Skeletal muscle satellite cell (primary cell): ENCODE measurements around the gene ARHGAP12.
"Not testable (repeated sequence)": the region's sequence is repeated elsewhere in the genome, so short reads cannot be mapped to it uniquely, and the experiment has no call there.

Source experiments
- H3K27me3 ChIP-seq: 2 replicates; pipeline ENCODE4 v1.7.0; 2013; ENCODE audit warnings: low read length; ENCODE audit not compliant: control insufficient read depth, insufficient read depth
- H3K36me3 ChIP-seq: 2 replicates; pipeline ENCODE4 v1.7.0; 2013; ENCODE audit warnings: mild to moderate bottlenecking, control low read depth, low read length; ENCODE audit not compliant: insufficient read depth
- H3K4me1 ChIP-seq: 2 replicates; pipeline ENCODE4 v1.7.0; 2013; ENCODE audit warnings: low read length; ENCODE audit not compliant: control insufficient read depth, insufficient read depth
- H3K4me2 ChIP-seq: 2 replicates; pipeline ENCODE4 v1.7.0; 2013; ENCODE audit warnings: mild to moderate bottlenecking, low read length
- H3K4me3 ChIP-seq: 2 replicates; pipeline ENCODE4 v1.7.0; 2013; ENCODE audit warnings: low read length
- H3K9ac ChIP-seq: 2 replicates; pipeline ENCODE4 v1.7.0; 2013; ENCODE audit warnings: mild to moderate bottlenecking, low read depth, low read length, moderate library complexity
- H3K9me3 ChIP-seq: replicated peaks from 2 replicates; pipeline ENCODE4 v1.7.0; 2013; ENCODE audit warnings: mild to moderate bottlenecking, control low read depth, low read length

The ARHGAP12 gene

DNA sequence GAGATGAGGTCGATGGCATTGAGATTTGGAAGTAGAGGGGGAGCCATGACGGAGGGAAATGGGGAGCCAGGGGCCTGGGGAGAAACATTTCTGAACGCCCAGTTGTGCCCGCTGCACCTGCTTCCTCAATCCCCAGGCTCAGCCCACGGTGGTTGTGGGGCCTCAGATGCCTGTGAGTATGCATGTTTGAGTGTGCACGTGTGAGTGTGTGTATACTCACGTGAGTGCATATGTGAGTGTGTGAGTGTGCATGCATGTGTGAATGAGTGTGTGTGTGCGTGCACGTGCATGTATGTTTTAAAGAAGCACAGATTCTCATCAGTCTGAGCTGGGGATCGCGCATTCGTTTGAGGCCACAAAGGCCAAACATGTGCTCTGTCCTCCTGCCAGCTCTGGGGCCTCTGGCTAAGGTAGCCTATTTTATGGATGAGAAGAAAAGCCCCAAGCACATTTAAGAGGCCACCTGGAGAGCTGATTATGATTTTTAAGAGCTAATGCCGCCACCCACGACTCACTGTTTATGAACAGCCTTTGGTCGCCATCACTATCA lies 154.8 kb downstream of the ARHGAP12 start:
- Histone ChIP-seq H3K36me3 (no peaks in the 10 kb centered on the region), H3K9me3 (peaks cover 2% of the 10 kb centered on the region), H3K4me3 (no peak overlapping the region), H3K27me3 (no peaks in the 10 kb centered on the region), H3K4me2 (no peak overlapping the region), H3K4me1 (peaks cover 16% of the 10 kb centered on the region), H3K9ac (no peak overlapping the region)

DNA sequence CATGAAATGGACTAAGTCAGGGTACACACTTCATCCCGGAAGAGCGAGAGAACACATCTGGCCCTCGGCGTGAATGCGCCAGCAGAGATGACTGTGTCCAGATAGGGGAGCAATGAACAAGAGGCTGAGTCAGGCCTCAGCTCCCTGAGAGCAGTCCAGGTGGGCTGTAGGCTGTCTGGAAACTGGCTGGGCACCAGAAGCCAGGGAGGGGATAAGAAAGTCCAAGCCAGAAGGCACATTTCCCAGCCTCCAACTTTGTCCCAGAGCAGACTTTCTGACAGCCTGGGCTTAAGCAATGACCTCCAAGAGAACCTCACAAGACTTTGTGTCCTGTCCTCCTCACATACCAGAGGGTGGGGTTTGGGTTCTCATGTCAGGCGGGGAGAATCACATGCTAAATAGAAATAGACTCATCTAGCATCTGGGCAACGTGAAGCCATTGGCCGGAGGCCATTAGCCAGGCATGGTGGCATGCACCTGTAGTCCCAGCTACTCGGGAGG lies 157.2 kb downstream of the ARHGAP12 start:
- Histone ChIP-seq H3K4me3 (no peak overlapping the region), H3K9me3 (peaks cover 2% of the 10 kb centered on the region), H3K36me3 (no peaks in the 10 kb centered on the region), H3K9ac (no peak overlapping the region), H3K4me1 (peaks cover 25% of the 10 kb centered on the region), H3K4me2 (no peak overlapping the region), H3K27me3 (no peaks in the 10 kb centered on the region)

DNA sequence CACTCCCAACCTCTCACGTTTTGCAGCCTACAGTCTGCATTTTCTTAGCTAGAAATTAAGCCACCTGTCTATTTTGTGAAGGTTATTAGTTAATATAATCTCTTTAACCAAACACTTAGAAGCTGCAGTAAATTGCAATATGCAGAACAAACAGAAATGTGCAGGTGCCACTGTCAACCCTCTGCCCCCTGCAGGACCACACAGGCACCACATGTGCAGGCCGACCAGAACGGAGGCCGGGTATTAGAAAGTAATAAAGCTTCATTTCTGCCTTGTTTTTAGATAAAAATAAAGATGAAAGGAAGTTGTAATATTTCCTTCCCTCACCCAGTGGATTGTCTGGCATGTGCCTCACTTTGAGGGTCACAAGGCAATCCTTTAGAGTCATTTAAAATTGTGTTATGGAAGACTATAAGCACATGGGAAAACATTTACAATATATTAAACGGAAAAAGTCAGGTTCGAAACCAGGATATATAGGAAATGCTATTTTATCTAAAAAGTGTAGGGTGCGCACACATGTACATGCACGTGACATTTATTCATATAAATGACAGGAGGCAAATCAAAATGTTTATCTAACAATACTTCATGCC lies 158.2 kb downstream of the ARHGAP12 start:
- H3K4me3 ChIP-seq, result no peak overlapping the region
- no peak overlapping the region for H3K4me2 ChIP-seq
- H3K4me1 ChIP-seq, result peaks cover 25% of the 10 kb centered on the region
- H3K27me3 ChIP-seq, result no peaks in the 10 kb centered on the region
- no peaks in the 10 kb centered on the region for H3K36me3 ChIP-seq
- H3K9ac ChIP-seq, result no peak overlapping the region
- no peaks in the 10 kb centered on the region for H3K9me3 ChIP-seq

GRCh38 chr10:31769564-31769963 lies 159.1 kb downstream of the ARHGAP12 start:
- H3K4me2 ChIP-seq, result no peak overlapping the region
- no peaks in the 10 kb centered on the region for H3K27me3 ChIP-seq
- H3K4me3 ChIP-seq, result no peak overlapping the region
- H3K4me1 ChIP-seq, result peaks cover 24% of the 10 kb centered on the region
- no peak overlapping the region for H3K9ac ChIP-seq
- H3K9me3 ChIP-seq, result no peaks in the 10 kb centered on the region
- H3K36me3 ChIP-seq, result no peaks in the 10 kb centered on the region

DNA sequence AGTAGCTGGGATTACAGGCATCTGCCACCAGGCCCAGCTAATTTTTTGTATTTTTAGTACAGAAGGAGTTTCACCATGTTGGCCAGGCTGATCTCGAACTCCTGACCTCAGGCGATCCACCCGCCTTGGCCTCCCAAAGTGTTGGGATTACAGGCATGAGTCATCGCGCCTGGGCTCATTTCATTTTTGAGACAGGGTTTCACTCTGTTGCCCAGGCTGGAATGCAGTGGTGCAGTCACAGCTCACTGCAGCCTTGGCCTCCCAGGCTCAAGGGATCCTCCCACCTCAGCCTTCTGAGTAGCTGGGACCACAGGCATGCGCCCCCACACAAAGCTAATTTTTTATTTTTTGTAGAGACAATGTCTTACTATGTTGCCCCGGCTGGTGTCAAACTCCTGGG lies 159.7 kb downstream of the ARHGAP12 start:
- not testable (repeated sequence) for H3K9me3 ChIP-seq, H3K4me2 ChIP-seq, H3K36me3 ChIP-seq, H3K27me3 ChIP-seq
- Histone ChIP-seq H3K9ac (peak overlapping the region; percentile 29), H3K4me1 (peaks cover 22% of the 10 kb centered on the region), H3K4me3 (peak overlapping the region; percentile 28)

GRCh38 chr10:31768467-31768866 lies 160.2 kb downstream of the ARHGAP12 start:
- Histone ChIP-seq H3K27me3 (no peaks in the 10 kb centered on the region), H3K4me2 (peak overlapping the region; percentile 71), H3K36me3 (no peaks in the 10 kb centered on the region), H3K4me3 (peak overlapping the region; percentile 28), H3K9me3 (no peaks in the 10 kb centered on the region), H3K9ac (peak overlapping the region; percentile 25), H3K4me1 (peaks cover 22% of the 10 kb centered on the region)

DNA sequence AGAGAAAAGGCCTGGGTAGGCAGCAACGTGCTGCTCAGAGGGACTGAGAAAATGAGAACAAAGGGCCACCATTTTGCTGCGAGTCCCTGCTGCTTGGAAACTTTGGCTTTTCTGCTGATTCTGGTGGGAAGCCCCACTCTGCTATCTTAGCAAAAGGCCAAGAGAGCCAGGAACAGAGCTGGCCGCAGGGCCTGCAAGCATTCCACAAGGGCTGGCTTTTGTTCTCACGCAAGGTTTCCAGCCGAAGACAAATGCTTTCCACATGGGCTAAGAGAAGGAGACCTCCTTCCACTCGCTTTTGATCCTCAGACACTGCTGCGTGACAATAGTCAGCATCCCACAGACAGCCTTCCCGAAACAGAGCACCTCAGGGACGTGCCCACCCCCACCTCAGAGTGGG lies 163.1 kb downstream of the ARHGAP12 start:
- Histone ChIP-seq H3K4me1 (peaks cover 29% of the 10 kb centered on the region), H3K4me3 (no peak overlapping the region), H3K36me3 (no peaks in the 10 kb centered on the region), H3K27me3 (no peaks in the 10 kb centered on the region), H3K9me3 (no peaks in the 10 kb centered on the region), H3K4me2 (no peak overlapping the region), H3K9ac (no peak overlapping the region)

GRCh38 chr10:31762316-31762715 lies 166.3 kb downstream of the ARHGAP12 start:
- Histone ChIP-seq H3K4me1 (peaks cover 20% of the 10 kb centered on the region), H3K9ac (no peak overlapping the region), H3K4me3 (no peak overlapping the region), H3K27me3 (no peaks in the 10 kb centered on the region), H3K36me3 (no peaks in the 10 kb centered on the region), H3K9me3 (no peaks in the 10 kb centered on the region), H3K4me2 (no peak overlapping the region)

- peak overlapping the region; percentile 79 for H3K4me2 ChIP-seq
- no peak overlapping the region for H3K9ac ChIP-seq
- H3K4me3 ChIP-seq, result no peak overlapping the region
- no peaks in the 10 kb centered on the region for H3K27me3 ChIP-seq
- H3K36me3 ChIP-seq, result no peaks in the 10 kb centered on the region
- H3K9me3 ChIP-seq, result no peaks in the 10 kb centered on the region
- peaks cover 20% of the 10 kb centered on the region for H3K4me1 ChIP-seq
Measured at GRCh38 chr10:31761156-31761555, 167.5 kb downstream of the ARHGAP12 start.

GRCh38 chr10:31760674-31761081 lies 168.0 kb downstream of the ARHGAP12 start:
- H3K9ac ChIP-seq, result peak overlapping the region; percentile 64
- H3K4me2 ChIP-seq, result peak overlapping the region; percentile 79
- no peaks in the 10 kb centered on the region for H3K9me3 ChIP-seq
- H3K4me1 ChIP-seq, result peaks cover 20% of the 10 kb centered on the region
- H3K36me3 ChIP-seq, result no peaks in the 10 kb centered on the region
- H3K27me3 ChIP-seq, result no peaks in the 10 kb centered on the region
- peak overlapping the region; percentile 58 for H3K4me3 ChIP-seq

DNA sequence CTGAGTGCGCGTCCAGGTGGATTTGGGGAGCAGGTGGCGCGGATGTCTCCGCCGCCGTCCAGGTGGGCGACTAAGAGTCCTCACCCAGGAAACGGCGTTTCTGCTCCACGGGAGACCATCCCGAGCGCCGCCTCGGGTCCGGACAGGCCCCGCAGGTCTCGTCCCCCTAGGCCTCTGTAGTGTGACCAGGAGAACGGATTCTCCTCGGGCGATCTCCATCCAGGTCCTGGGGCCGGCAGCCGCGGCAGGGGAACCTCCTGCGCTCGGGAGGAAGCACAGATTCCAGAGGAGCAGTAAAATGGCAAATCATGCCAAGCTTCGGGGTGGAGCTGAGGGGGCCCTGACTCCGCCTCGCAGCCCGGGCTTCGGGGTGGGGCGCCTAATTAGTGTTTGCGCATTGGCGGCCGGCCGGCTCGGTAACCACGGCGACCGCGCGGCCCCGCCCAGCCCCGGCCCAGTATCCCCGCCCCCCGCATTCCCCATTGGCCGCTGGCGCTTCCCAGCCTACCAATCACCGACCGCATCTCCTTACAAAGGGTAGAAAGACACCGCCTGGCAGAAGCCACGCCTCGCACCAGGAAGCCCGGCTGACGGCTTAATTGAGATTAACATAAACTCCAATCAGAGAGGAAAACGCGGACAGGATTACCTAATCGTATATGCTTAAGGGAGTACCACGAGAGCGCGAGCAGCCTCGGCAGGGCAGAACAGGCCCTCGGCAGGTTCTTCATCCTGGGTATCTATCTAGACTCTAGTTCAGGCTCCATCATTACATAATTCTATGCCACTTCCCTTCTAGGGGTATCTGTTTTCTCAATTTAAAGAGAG lies 168.6 kb downstream of the ARHGAP12 start:
- Histone ChIP-seq H3K9me3 (no peaks in the 10 kb centered on the region), H3K4me1 (peaks cover 27% of the 10 kb centered on the region), H3K4me2 (peak overlapping the region; percentile 85), H3K9ac (peak overlapping the region; percentile 87), H3K27me3 (no peaks in the 10 kb centered on the region), H3K36me3 (no peaks in the 10 kb centered on the region), H3K4me3 (peak overlapping the region; percentile 81)
